GM21526 (cell line): ENCODE data around the gene ABO.
"Not testable (repeated sequence)": the region's sequence is repeated elsewhere in the genome, so short reads cannot be mapped to it uniquely, and the experiment has no call there.

Source experiments
- ATAC-seq: cut with Tn5 transposase; IDR thresholded peaks from one replicate; pipeline ENCODE4 v1.9.1; 2021; ENCODE audit warnings: moderate library complexity; ENCODE audit not compliant: unreplicated experiment, low FRiP score

Gene ABO

GRCh38 chr9:133294257-133294656 lies 19.3 kb upstream of the ABO start:
- no peak for ATAC-seq

- no peak for ATAC-seq
Observed at GRCh38 chr9:133290751-133291302, 15.8 kb upstream of the ABO start.

GRCh38 chr9:133286523-133286922 lies 11.5 kb upstream of the ABO start:
- ATAC-seq = no peak

- ATAC-seq = no peak
Observed at GRCh38 chr9:133285252-133285775, 10.3 kb upstream of the ABO start.

DNA sequence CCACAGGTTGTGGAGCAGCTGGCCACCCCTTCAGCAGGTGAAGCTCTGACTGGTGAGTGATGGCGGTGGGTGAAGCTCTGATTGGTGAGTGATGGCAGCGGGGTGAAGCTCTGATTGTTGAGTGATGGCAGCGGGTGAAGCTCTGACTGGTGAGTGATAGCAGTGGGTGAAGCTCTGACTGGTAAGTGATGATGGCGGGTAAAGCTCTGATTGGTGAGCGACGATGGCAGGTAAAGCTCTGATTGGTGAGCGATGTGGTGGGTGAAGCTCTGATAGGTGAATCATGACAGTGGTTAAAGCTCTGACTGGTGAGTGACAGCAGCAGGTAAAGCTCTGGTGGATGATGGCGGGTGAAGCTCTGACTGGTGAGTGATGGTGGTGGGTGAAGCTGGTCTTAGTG lies 9.4 kb upstream of the ABO start:
- ATAC-seq = no peak

DNA sequence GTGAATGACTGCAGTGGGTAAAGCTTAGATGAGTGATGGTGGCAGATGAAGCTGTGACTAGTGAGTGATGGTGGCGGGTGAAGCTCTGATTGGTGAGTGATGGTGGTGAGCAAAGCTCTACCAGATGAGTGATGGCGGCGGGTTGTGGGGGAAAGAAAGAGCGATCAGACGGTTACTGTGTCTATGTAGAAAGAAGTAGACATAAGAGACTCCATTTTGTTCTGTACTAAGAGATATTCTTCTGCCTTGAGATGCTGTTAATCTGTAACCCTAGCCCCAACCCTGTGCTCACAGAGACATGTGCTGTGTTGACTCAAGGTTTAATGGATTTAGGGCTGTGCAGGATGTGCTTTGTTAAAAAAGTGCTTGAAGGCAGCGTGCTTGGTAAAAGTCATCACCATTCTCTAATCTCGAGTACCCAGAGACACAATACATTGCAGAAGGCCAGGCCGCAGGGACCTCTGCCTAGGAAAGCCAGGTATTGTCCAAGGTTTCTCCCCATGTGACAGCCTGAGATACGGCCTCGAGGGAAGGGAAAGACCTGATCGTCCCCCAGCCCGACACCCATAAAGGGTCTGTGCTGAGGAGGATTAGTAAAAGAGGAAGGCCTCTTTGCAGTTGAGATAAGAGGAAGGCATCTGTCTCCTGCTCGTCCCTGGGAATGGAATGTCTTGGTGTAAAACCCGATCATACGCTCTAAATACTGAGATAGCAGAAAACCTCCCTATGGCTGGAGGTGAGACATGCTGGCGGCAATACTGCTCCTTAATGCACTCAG lies 8.4 kb upstream of the ABO start:
- not testable (repeated sequence) for ATAC-seq

- no peak for ATAC-seq
Observed at GRCh38 chr9:133282464-133283238, 7.7 kb upstream of the ABO start.

DNA sequence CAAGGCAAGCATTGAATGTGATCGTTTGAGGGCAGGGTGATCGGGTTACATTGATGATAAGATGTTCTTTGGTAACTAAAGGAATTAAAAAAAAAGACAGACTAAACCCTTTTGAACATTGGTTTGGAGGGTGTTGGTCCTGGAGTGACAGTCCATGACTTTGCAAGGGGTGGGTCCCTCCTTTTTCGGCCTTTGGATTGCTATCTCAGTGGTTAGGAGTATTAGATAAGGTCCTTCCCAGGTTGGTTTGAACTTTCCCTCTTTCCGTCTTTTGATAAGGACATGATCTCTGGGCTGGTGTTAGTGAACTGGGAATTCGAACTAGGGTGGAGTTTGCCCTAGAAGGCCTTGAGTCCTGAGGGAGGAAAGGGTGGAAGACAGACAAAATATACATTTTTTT lies 5.4 kb upstream of the ABO start:
- ATAC-seq = no peak

GRCh38 chr9:133278161-133279114 lies 3.4 kb upstream of the ABO start:
- no peak for ATAC-seq

DNA sequence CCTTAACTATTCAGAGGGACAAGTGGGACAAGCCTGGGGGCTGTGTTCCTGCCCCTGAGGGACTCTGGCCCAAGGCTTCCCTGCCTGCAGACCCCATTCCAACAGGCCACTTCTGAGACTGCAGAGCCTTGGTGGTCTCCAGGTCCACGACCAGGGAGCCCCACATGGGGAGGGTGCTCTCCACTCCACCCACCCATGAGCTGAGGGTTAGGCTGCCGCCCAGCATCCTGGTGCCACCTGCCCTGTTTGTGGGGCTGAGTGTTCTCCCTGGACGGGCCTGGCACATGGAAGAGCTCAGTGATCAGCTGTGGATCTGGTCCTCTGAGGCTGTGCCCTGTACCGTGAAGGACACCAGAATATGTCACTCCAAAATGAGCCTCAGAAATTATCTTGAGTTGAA lies 2.5 kb upstream of the ABO start:
- ATAC-seq = no peak

DNA sequence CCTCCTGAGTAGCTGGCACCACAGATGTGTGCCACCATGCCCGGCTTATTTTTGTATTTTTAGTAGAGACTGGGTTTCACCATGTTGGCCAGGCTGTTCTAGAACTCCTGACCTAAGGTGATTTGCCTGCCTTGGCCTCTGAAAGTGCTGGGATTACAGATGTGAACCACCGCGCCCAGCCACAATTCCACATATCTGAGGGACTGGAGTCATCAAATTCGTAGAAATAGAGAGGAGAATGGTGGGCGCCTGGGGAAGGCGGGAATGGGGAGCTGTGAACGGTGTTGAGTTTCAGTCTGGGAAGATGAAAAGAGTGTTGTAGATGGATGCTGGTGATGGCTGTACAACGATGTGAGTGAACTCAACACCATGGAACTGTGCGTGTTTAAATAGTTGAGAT lies 1.9 kb upstream of the ABO start:
- no peak for ATAC-seq

- ATAC-seq = no peak
Observed at GRCh38 chr9:133276001-133276884, 1.2 kb upstream of the ABO start.

DNA sequence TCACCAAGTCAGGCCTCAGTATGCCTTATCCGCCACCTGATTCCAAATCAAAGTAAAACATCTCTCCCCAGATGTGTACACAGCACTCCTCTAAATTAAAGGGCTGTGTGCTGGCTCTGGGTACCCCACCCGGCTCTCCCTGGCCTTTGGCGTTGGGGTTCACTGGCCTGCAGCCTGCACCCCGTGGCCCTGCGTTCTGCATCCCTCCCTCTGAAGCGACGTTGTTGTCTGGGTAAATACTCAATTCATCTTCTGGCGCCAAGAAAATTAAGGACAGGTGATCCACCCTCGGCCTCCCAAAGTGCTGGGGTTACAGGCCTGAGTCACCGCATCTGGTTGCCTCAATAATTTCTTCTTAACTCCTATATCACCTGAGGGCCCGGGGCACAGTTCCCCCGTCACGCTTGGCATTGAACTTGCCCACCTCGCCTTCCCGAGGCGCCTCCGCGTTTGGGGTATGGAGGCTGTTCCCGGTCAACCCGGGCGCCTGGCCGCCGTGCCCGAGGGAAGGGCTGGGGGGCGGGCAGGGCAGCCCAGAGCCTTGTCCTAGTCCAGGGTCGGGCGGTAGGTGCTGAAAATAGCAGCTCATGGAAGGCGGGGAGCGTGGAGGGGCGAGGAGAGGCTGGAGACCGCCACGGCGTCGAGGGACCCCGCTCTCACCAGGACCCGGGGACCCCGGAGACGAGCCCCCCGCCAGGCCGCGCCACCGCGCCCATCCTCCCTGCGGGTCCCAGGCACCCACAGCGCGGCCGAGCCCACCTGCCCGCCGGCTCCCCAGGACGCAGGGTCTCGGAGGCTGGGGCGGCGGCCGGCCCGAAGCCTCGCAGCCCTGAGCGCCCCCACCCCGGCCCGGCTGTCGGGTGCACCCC lies 531 bp downstream of the ABO start:
- no peak for ATAC-seq

- ATAC-seq = no peak
Observed at GRCh38 chr9:133273819-133274218, 1.2 kb downstream of the ABO start.

- ATAC-seq = no peak
Observed at GRCh38 chr9:133273098-133273497, 1.9 kb downstream of the ABO start.

GRCh38 chr9:133269537-133270362 lies 5.3 kb downstream of the ABO start:
- no peak for ATAC-seq

GRCh38 chr9:133269136-133269535 lies 5.9 kb downstream of the ABO start:
- ATAC-seq = not testable (repeated sequence)
